HG03439 (cell line): ENCODE results near the gene DGKD.

ENCODE experiments used
- ATAC-seq: cut with Tn5 transposase; IDR thresholded peaks from one replicate; pipeline ENCODE4 v1.9.1; 2021; ENCODE audit warnings: mild to moderate bottlenecking, moderate library complexity; ENCODE audit not compliant: unreplicated experiment

Gene DGKD

GRCh38 chr2:233456111-233456510 lies 101.8 kb downstream of the DGKD start:
- ATAC-seq: no peak

- ATAC-seq: no peak
Observed at GRCh38 chr2:233456934-233457333, 102.6 kb downstream of the DGKD start.

- no peak for ATAC-seq
Observed at GRCh38 chr2:233457356-233457755, 103.1 kb downstream of the DGKD start.

- no peak for ATAC-seq
Observed at GRCh38 chr2:233458031-233458610, 103.8 kb downstream of the DGKD start.

GRCh38 chr2:233458826-233459225 lies 104.5 kb downstream of the DGKD start:
- ATAC-seq: no peak

- no peak for ATAC-seq
Observed at GRCh38 chr2:233459426-233459825, 105.1 kb downstream of the DGKD start.

- no peak for ATAC-seq
Observed at GRCh38 chr2:233460726-233461441, 106.6 kb downstream of the DGKD start.

GRCh38 chr2:233461481-233461891 lies 107.2 kb downstream of the DGKD start:
- ATAC-seq: no peak

GRCh38 chr2:233462202-233462785 lies 108.0 kb downstream of the DGKD start:
- ATAC-seq: no peak

GRCh38 chr2:233462826-233463470 lies 108.7 kb downstream of the DGKD start:
- ATAC-seq: no peak

- no peak for ATAC-seq
Observed at GRCh38 chr2:233463586-233463985, 109.3 kb downstream of the DGKD start.

GRCh38 chr2:233464056-233464455 lies 109.8 kb downstream of the DGKD start:
- ATAC-seq: no peak

- ATAC-seq: no peak
Observed at GRCh38 chr2:233464531-233465240, 110.4 kb downstream of the DGKD start.

GRCh38 chr2:233466991-233467603 lies 112.8 kb downstream of the DGKD start:
- no peak for ATAC-seq

- ATAC-seq: no peak
Observed at GRCh38 chr2:233468047-233468740, 113.9 kb downstream of the DGKD start.

- no peak for ATAC-seq
Observed at GRCh38 chr2:233468741-233469110, 114.4 kb downstream of the DGKD start.

- no peak for ATAC-seq
Observed at GRCh38 chr2:233469261-233470010, 115.1 kb downstream of the DGKD start.

GRCh38 chr2:233470011-233470687 lies 115.9 kb downstream of the DGKD start:
- ATAC-seq: no peak

GRCh38 chr2:233470839-233471238 lies 116.5 kb downstream of the DGKD start:
- ATAC-seq: no peak
